K562 (cell line): ENCODE measurements around the gene ANKRD12. TPM values are rescaled to one million over a fixed set of nuclear protein-coding genes. Genes with fewer than 3 reads are reported as not detected.
A peak's percentile ranks its signal among the peaks of the same experiment; 100 is the strongest.

Experiments
- ARID1B ChIP-seq: fragments of 450-650 bp; IDR thresholded peaks from 2 replicates; pipeline ENCODE4 v1.6.1; 2016; ENCODE audit warnings: antibody characterized with exemption, mild to moderate bottlenecking, inconsistent platforms
- ATF3 ChIP-seq, 2 experiments: fragments of 450-650 bp in 1 of 2; sonication (generic) in 1 of 2; formaldehyde crosslinking in 1 of 2; IDR thresholded peaks in 1 of 2; conservative IDR thresholded peaks in 1 of 2; 2 replicates each; pipeline versions ENCODE4 v1.6.1 to v1.8.1; 2016 to 2023; ENCODE audit warnings: mild to moderate bottlenecking in 2 of 2, moderate library complexity in 2 of 2, inconsistent platforms in 1 of 2, missing genetic modification reagents in 1 of 2
- BRD9 ChIP-seq: fragments of 450-650 bp; IDR thresholded peaks from 2 replicates; pipeline ENCODE4 v1.6.1; 2018; ENCODE audit warnings: low read depth; ENCODE audit not compliant: partially characterized antibody
- E4F1 ChIP-seq: fragments of 250-450 bp; sonication (Bioruptor Pico); IDR thresholded peaks from 2 replicates; pipeline ENCODE4 v1.5.0; 2021; ENCODE audit warnings: mild to moderate bottlenecking, borderline replicate concordance
- EP400 ChIP-seq: fragments of 450-650 bp; IDR thresholded peaks from 2 replicates; pipeline ENCODE4 v1.6.1; 2017; ENCODE audit warnings: antibody characterized with exemption, mild to moderate bottlenecking, moderate library complexity
- MYNN ChIP-seq, 2 experiments: sonication (generic); formaldehyde crosslinking in 1 of 2; IDR thresholded peaks; 2 replicates each; pipeline versions ENCODE4 v1.5.0 to v1.6.1; 2016 to 2020; ENCODE audit warnings: antibody characterized with exemption in 1 of 2, missing genetic modification reagents in 1 of 2
- TARDBP ChIP-seq: fragments of 450-650 bp; IDR thresholded peaks from 2 replicates; pipeline ENCODE4 v1.6.1; 2016
- TCF7 ChIP-seq: sonication (generic); IDR thresholded peaks from 2 replicates; pipeline ENCODE4 v1.6.1; 2016; ENCODE audit warnings: antibody characterized with exemption, borderline replicate concordance
- ZNF133 ChIP-seq: fragments of 250-450 bp; sonication (Bioruptor Pico); IDR thresholded peaks from 2 replicates; pipeline ENCODE4 v1.4.0; 2020; ENCODE audit warnings: mild to moderate bottlenecking
- ZSCAN32 ChIP-seq: fragments of 450-650 bp; formaldehyde crosslinking; IDR thresholded peaks from 2 replicates; pipeline ENCODE4 v1.4.0; 2020; ENCODE audit warnings: mild to moderate bottlenecking, moderate library complexity
- polyA plus RNA-seq, 8 experiments: library from polyadenylated mRNA; depleted of rRNA in 4 of 8; stranded (reverse) in 5 of 8; unstranded in 3 of 8; fragments of >200 nt; fragmentation: Nextera tagmentation in 2 of 8; fragmentation: Illumina TruSeq in 1 of 8; extraction: Ambion mirVana in 2 of 8; extraction: Trizol in 1 of 8; gene quantifications; 2 replicates each; pipeline versions ENCODE4 v1.2.1 to v1.2.3, GENCODE V29; 2011 to 2014; ENCODE audit warnings: inconsistent platforms in 1 of 8, missing spikeins in 1 of 8
- total RNA-seq, 7 experiments: library from RNA; depleted of rRNA in 6 of 7; stranded (reverse); fragments of >200 nt in 6 of 7; fragmentation: Illumina TruSeq in 2 of 7; extraction: Trizol in 2 of 7; gene quantifications; 2 replicates each; pipeline versions ENCODE4 v1.2.1 to v1.2.3, GENCODE V29; 2011 to 2021; ENCODE audit warnings: low replicate concordance in 1 of 7
- TF ChIP-seq, protein P1 (sequence below): fragments of 450-650 bp; IDR thresholded peaks from 2 replicates; pipeline ENCODE4 v1.6.1; 2016
- TF ChIP-seq, protein P2 (sequence below): fragments of 200-400 bp; formaldehyde crosslinking; IDR thresholded peaks from 2 replicates; pipeline ENCODE4 v1.6.1; 2017; ENCODE audit warnings: mild to moderate bottlenecking, low read depth, low read length, moderate library complexity
- TF ChIP-seq, protein P3 (sequence below): fragments of 450-650 bp; formaldehyde crosslinking; IDR thresholded peaks from 2 replicates; pipeline ENCODE4 v1.4.0; 2020; ENCODE audit warnings: mild to moderate bottlenecking, moderate library complexity
- TF ChIP-seq, protein P4 (sequence below): fragments of 450-650 bp; conservative IDR thresholded peaks from 2 replicates; pipeline ENCODE4 v1.6.1; 2016; ENCODE audit warnings: missing genetic modification characterization, low read depth, mild to moderate bottlenecking, control low read depth, missing compliant biosample characterization
- TF ChIP-seq, protein P5 (sequence below): sonication (generic); formaldehyde crosslinking; IDR thresholded peaks from 2 replicates; pipeline ENCODE4 v1.9.0; 2022; ENCODE audit warnings: mild to moderate bottlenecking, missing genetic modification reagents

Gene ANKRD12
- total and polyA plus RNA-seq, 9 of the 15 experiments (the other 6 are each of a cell fraction or from before 2014, with no cell fraction given): 6.6 to 28.2 (median 16.0) TPM

GRCh38 chr18:9094307-9095226 is 42.0 kb upstream of the ANKRD12 start (continued):
- TF ChIP-seq, protein P1, sequence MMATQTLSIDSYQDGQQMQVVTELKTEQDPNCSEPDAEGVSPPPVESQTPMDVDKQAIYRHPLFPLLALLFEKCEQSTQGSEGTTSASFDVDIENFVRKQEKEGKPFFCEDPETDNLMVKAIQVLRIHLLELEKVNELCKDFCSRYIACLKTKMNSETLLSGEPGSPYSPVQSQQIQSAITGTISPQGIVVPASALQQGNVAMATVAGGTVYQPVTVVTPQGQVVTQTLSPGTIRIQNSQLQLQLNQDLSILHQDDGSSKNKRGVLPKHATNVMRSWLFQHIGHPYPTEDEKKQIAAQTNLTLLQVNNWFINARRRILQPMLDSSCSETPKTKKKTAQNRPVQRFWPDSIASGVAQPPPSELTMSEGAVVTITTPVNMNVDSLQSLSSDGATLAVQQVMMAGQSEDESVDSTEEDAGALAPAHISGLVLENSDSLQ: no peak
- TF ChIP-seq ATF3 (IDR thresholded peaks at IDR 0.05) (no peak), ATF3 (CRISPR knock-in tag; conservative IDR thresholded peaks at IDR 0.05) (no peak), BRD9 (no peak), TARDBP (no peak), ZNF133 (CRISPR knock-in tag) (no peak), MYNN (IDR thresholded peaks at IDR 0.05) (no peak), MYNN (CRISPR knock-in tag; IDR thresholded peaks at IDR 0.05) (no peak), E4F1 (CRISPR knock-in tag) (no peak), ZSCAN32 (CRISPR knock-in tag) (no peak), TCF7 (no peak), ARID1B (peak; percentile 43; the same call in 1 of the 2 replicates), EP400 (no peak)
- TF ChIP-seq, protein P2, sequence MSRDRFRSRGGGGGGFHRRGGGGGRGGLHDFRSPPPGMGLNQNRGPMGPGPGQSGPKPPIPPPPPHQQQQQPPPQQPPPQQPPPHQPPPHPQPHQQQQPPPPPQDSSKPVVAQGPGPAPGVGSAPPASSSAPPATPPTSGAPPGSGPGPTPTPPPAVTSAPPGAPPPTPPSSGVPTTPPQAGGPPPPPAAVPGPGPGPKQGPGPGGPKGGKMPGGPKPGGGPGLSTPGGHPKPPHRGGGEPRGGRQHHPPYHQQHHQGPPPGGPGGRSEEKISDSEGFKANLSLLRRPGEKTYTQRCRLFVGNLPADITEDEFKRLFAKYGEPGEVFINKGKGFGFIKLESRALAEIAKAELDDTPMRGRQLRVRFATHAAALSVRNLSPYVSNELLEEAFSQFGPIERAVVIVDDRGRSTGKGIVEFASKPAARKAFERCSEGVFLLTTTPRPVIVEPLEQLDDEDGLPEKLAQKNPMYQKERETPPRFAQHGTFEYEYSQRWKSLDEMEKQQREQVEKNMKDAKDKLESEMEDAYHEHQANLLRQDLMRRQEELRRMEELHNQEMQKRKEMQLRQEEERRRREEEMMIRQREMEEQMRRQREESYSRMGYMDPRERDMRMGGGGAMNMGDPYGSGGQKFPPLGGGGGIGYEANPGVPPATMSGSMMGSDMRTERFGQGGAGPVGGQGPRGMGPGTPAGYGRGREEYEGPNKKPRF: no peak
- TF ChIP-seq, protein P3, sequence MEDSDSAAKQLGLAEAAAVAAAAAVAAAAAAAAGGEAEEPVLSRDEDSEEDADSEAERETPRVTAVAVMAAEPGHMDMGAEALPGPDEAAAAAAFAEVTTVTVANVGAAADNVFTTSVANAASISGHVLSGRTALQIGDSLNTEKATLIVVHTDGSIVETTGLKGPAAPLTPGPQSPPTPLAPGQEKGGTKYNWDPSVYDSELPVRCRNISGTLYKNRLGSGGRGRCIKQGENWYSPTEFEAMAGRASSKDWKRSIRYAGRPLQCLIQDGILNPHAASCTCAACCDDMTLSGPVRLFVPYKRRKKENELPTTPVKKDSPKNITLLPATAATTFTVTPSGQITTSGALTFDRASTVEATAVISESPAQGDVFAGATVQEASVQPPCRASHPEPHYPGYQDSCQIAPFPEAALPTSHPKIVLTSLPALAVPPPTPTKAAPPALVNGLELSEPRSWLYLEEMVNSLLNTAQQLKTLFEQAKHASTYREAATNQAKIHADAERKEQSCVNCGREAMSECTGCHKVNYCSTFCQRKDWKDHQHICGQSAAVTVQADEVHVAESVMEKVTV (CRISPR knock-in tag): 0 out of 2 replicates have a peak, but pooled peaks have one; percentile 10
- TF ChIP-seq, protein P4, sequence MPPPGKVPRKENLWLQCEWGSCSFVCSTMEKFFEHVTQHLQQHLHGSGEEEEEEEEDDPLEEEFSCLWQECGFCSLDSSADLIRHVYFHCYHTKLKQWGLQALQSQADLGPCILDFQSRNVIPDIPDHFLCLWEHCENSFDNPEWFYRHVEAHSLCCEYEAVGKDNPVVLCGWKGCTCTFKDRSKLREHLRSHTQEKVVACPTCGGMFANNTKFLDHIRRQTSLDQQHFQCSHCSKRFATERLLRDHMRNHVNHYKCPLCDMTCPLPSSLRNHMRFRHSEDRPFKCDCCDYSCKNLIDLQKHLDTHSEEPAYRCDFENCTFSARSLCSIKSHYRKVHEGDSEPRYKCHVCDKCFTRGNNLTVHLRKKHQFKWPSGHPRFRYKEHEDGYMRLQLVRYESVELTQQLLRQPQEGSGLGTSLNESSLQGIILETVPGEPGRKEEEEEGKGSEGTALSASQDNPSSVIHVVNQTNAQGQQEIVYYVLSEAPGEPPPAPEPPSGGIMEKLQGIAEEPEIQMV (tag): 0 out of 2 replicates have a peak, but pooled peaks have one; percentile 8
- TF ChIP-seq, protein P5, sequence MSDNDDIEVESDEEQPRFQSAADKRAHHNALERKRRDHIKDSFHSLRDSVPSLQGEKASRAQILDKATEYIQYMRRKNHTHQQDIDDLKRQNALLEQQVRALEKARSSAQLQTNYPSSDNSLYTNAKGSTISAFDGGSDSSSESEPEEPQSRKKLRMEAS (CRISPR knock-in tag): no peak
